Measurements from ENCODE around the gene CACNA1I. TPM values are rescaled to one million over a fixed set of nuclear protein-coding genes. Genes with fewer than 3 reads are reported as not detected.

Gene CACNA1I
- total and polyA plus RNA-seq, 2 experiments from 2014 or later, result 0.17 to 0.21 TPM

DNA sequence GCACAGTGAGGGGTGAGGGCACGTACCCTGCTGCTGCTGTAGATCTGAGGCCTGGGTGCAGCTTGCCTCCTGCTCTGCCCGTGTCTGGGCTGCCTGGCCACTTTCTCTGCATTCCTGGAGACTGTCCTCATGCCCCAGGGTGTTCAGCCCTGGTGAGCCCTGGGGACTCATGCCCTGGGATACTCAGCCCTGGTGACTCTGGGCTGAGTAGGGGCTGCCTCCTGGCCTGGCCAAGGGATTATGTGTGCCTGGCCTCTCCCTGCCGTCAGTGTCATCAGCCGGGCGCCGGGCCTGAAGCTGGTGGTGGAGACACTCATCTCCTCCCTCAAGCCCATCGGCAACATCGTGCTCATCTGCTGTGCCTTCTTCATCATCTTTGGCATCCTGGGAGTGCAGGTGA lies 94.7 kb downstream of the CACNA1I start:
- no peak for TF ChIP-seq EZH2phosphoT487 (IDR thresholded peaks at IDR 0.05; ENCODE audit: low read depth, severe bottlenecking, unreplicated experiment)
- TF ChIP-seq, protein P1, sequence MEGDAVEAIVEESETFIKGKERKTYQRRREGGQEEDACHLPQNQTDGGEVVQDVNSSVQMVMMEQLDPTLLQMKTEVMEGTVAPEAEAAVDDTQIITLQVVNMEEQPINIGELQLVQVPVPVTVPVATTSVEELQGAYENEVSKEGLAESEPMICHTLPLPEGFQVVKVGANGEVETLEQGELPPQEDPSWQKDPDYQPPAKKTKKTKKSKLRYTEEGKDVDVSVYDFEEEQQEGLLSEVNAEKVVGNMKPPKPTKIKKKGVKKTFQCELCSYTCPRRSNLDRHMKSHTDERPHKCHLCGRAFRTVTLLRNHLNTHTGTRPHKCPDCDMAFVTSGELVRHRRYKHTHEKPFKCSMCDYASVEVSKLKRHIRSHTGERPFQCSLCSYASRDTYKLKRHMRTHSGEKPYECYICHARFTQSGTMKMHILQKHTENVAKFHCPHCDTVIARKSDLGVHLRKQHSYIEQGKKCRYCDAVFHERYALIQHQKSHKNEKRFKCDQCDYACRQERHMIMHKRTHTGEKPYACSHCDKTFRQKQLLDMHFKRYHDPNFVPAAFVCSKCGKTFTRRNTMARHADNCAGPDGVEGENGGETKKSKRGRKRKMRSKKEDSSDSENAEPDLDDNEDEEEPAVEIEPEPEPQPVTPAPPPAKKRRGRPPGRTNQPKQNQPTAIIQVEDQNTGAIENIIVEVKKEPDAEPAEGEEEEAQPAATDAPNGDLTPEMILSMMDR (IDR thresholded peaks at IDR 0.05; ENCODE audit: poor library complexity), result no peak
- TF ChIP-seq EZH2 (IDR thresholded peaks at IDR 0.05; ENCODE audit: borderline replicate concordance), result no peak
- 75% methylated on average over 8 of the region's 8 CpGs for WGBS (ENCODE audit: low lambda C conversion rate, missing lambda C conversion rate)
- H3K4me2 ChIP-seq, result no peak overlapping the region
- no peak overlapping the region for H3K27ac ChIP-seq
- H3K4me3 ChIP-seq, result no peak overlapping the region
- no peak overlapping the region for H2AFZ ChIP-seq
- no peaks in the 10 kb centered on the region for H3K9me2 ChIP-seq (replicated peaks; ENCODE audit: insufficient read depth)
- H3K79me2 ChIP-seq, result no peaks in the 10 kb centered on the region
- no peaks in the 10 kb centered on the region for H3K36me3 ChIP-seq (replicated peaks; ENCODE audit: insufficient read depth, low read depth)
- H3K4me1 ChIP-seq (ENCODE audit: insufficient read depth), result peaks cover 8% of the 10 kb centered on the region
- H3K9me3 ChIP-seq (ENCODE audit: low read depth), result no peaks in the 10 kb centered on the region
- no peak for DNase-seq (ENCODE audit: low spot score)
- H3K27me3 ChIP-seq, result peaks cover 40% of the 10 kb centered on the region
- no peaks in the 10 kb centered on the region for H4K20me1 ChIP-seq (ENCODE audit: insufficient read depth, poor library complexity, severe bottlenecking)

DNA sequence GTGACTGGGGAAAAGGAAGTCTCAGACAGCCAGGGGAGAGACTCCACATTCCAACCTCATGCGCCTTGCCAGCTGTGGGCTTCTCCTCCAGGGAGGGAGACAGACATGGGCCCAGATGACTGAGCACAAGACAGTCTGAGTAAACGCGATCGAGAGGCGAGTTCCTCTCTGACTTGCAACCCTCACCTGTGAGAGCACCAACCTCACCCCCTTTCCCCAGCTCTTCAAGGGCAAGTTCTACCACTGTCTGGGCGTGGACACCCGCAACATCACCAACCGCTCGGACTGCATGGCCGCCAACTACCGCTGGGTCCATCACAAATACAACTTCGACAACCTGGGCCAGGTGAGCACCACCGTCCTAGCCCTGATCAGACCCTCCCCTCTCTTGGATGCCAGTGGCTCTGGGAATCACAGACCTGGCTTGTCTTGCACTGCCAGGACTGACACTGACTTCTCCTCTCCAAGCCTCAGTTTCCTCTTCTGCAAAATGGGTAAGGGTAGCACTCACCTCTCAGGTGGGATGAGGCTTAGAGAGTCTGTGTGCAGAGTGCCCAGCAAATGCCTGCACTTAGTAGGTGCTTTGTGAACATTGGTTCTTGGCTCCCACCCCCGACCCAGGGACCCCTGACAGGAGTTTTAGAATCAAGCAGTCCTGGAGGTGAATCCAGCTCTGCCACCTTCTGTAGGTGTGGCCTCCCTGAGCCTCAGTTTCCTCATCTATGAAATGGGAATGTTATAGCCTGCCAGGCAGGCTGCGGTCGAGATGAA lies 95.3 kb downstream of the CACNA1I start:
- no peaks in the 10 kb centered on the region for H3K36me3 ChIP-seq (replicated peaks; ENCODE audit: insufficient read depth, low read depth)
- H3K27me3 ChIP-seq, result peaks cover 34% of the 10 kb centered on the region
- no peaks in the 10 kb centered on the region for H4K20me1 ChIP-seq (ENCODE audit: insufficient read depth, poor library complexity, severe bottlenecking)
- H3K9me3 ChIP-seq (ENCODE audit: low read depth), result no peaks in the 10 kb centered on the region
- TF ChIP-seq EZH2 (IDR thresholded peaks at IDR 0.05; ENCODE audit: borderline replicate concordance) (no peak), EZH2phosphoT487 (IDR thresholded peaks at IDR 0.05; ENCODE audit: low read depth, severe bottlenecking, unreplicated experiment) (no peak)
- TF ChIP-seq, protein P1 (IDR thresholded peaks at IDR 0.05; ENCODE audit: poor library complexity), result no peak
- no peaks in the 10 kb centered on the region for H3K9me2 ChIP-seq (replicated peaks; ENCODE audit: insufficient read depth)
- no peaks in the 10 kb centered on the region for H3K79me2 ChIP-seq
- no peak overlapping the region for H2AFZ ChIP-seq
- H3K27ac ChIP-seq, result no peak overlapping the region
- no peak overlapping the region for H3K4me2 ChIP-seq
- 94% methylated on average over 16 of the region's 16 CpGs for WGBS (ENCODE audit: low lambda C conversion rate, missing lambda C conversion rate)
- DNase-seq (ENCODE audit: low spot score), result no peak
- peaks cover 8% of the 10 kb centered on the region for H3K4me1 ChIP-seq (ENCODE audit: insufficient read depth)
- no peak overlapping the region for H3K4me3 ChIP-seq

DNA sequence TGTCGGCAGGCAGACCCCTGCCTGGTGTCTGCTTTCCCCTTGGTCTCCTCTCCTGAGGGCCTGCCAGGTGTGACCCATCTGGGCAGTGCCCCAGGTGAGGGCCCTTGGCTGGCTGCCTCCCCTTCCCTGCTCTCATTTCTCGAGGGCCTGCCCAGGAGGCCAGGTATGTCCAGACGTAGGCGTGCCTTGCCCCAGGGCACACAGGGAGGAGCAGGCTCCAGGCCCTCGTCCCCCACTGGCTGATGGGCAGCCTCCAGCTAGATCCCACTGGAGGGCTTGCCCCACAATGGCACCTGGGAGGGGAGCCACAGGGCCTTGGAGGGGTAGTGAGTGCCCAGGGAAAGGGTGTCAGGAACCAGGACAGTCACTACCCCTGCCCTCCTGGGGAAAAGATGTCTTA lies 95.9 kb downstream of the CACNA1I start:
- Histone ChIP-seq H3K36me3 (replicated peaks; ENCODE audit: insufficient read depth, low read depth) (no peaks in the 10 kb centered on the region), H2AFZ (no peak overlapping the region), H3K27ac (no peak overlapping the region), H3K79me2 (no peaks in the 10 kb centered on the region), H3K4me3 (no peak overlapping the region), H3K9me2 (replicated peaks; ENCODE audit: insufficient read depth) (no peaks in the 10 kb centered on the region), H3K27me3 (peaks cover 27% of the 10 kb centered on the region), H3K9me3 (ENCODE audit: low read depth) (no peaks in the 10 kb centered on the region), H4K20me1 (ENCODE audit: insufficient read depth, poor library complexity, severe bottlenecking) (no peaks in the 10 kb centered on the region), H3K4me1 (ENCODE audit: insufficient read depth) (peaks cover 8% of the 10 kb centered on the region), H3K4me2 (no peak overlapping the region)
- WGBS (ENCODE audit: low lambda C conversion rate, missing lambda C conversion rate), result 75% methylated on average over 5 of the region's 5 CpGs
- DNase-seq (ENCODE audit: low spot score), result no peak
- TF ChIP-seq EZH2 (IDR thresholded peaks at IDR 0.05; ENCODE audit: borderline replicate concordance) (no peak), EZH2phosphoT487 (IDR thresholded peaks at IDR 0.05; ENCODE audit: low read depth, severe bottlenecking, unreplicated experiment) (no peak)
- TF ChIP-seq, protein P1 (IDR thresholded peaks at IDR 0.05; ENCODE audit: poor library complexity), result no peak
